PFSK-1 (cell line): ENCODE results near the gene LCN1.

Experiments
- FOXP2 ChIP-seq: optimal IDR thresholded peaks from 2 replicates; pipeline ENCODE3; 2011; ENCODE audit warnings: borderline replicate concordance, control low read depth, inconsistent platforms; ENCODE audit not compliant: insufficient read depth; ENCODE audit errors: extremely low read length, extremely low read depth
- POLR2AphosphoS5 ChIP-seq: IDR thresholded peaks from 2 replicates; pipeline ENCODE4 v1.6.1; 2012; ENCODE audit warnings: low read depth, mild to moderate bottlenecking, control low read depth, low read length, moderate library complexity
- SIN3A ChIP-seq: IDR thresholded peaks from 2 replicates; pipeline ENCODE4 v1.6.1; 2012; ENCODE audit warnings: mild to moderate bottlenecking, low read length, moderate library complexity, borderline replicate concordance; ENCODE audit not compliant: insufficient read depth
- TAF1 ChIP-seq: IDR thresholded peaks from 2 replicates; pipeline ENCODE4 v1.6.1; 2012; ENCODE audit warnings: low read length, control low read depth, borderline replicate concordance; ENCODE audit not compliant: insufficient read depth
- TF ChIP-seq, protein P1 (sequence below), 2 experiments: IDR thresholded peaks; 2 replicates each; pipeline versions ENCODE4 v1.6.1 to v1.8.0; 2011 to 2012; ENCODE audit warnings: low read depth in 2 of 2, low read length in 2 of 2, control low read depth in 1 of 2, inconsistent platforms in 1 of 2, mild to moderate bottlenecking in 1 of 2, moderate library complexity in 1 of 2; ENCODE audit not compliant: insufficient read depth in 1 of 2

The LCN1 gene

GRCh38 chr9:135476561-135477355, 44.5 kb upstream of the LCN1 start:
- TF ChIP-seq POLR2AphosphoS5 (no peak), FOXP2 (no peak), SIN3A (no peak), TAF1 (no peak)
- TF ChIP-seq, protein P1, sequence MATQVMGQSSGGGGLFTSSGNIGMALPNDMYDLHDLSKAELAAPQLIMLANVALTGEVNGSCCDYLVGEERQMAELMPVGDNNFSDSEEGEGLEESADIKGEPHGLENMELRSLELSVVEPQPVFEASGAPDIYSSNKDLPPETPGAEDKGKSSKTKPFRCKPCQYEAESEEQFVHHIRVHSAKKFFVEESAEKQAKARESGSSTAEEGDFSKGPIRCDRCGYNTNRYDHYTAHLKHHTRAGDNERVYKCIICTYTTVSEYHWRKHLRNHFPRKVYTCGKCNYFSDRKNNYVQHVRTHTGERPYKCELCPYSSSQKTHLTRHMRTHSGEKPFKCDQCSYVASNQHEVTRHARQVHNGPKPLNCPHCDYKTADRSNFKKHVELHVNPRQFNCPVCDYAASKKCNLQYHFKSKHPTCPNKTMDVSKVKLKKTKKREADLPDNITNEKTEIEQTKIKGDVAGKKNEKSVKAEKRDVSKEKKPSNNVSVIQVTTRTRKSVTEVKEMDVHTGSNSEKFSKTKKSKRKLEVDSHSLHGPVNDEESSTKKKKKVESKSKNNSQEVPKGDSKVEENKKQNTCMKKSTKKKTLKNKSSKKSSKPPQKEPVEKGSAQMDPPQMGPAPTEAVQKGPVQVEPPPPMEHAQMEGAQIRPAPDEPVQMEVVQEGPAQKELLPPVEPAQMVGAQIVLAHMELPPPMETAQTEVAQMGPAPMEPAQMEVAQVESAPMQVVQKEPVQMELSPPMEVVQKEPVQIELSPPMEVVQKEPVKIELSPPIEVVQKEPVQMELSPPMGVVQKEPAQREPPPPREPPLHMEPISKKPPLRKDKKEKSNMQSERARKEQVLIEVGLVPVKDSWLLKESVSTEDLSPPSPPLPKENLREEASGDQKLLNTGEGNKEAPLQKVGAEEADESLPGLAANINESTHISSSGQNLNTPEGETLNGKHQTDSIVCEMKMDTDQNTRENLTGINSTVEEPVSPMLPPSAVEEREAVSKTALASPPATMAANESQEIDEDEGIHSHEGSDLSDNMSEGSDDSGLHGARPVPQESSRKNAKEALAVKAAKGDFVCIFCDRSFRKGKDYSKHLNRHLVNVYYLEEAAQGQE (IDR thresholded peaks at IDR 0.05; ENCODE audit: insufficient read depth in 1 of 2, low read depth in 2 of 2, low read length in 2 of 2): no peak

DNA sequence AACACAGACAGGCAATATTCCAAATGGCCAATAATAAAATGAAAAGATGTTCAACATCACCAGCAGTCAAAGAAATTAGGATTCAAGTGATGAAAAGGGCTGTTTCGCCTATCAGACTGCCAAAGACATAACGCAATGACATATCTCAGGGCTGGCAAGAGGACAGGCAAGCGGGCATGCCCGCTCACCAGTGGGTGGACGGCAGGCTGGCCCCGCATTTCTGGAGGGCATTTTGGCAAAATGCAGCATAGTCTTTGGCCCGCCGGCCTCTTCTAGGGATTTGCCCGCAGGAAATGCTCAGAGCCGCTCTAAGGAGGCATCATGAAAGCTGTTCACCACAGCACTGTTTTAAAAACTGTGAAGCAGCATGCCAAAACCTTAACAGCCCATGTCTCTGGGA, 43.0 kb upstream of the LCN1 start:
- TF ChIP-seq, protein P1 (IDR thresholded peaks at IDR 0.05; ENCODE audit: insufficient read depth in 1 of 2, low read depth in 2 of 2, low read length in 2 of 2): no peak
- no peak for TF ChIP-seq POLR2AphosphoS5
- no peak for TF ChIP-seq FOXP2
- no peak for TF ChIP-seq SIN3A
- TF ChIP-seq TAF1: no peak

DNA sequence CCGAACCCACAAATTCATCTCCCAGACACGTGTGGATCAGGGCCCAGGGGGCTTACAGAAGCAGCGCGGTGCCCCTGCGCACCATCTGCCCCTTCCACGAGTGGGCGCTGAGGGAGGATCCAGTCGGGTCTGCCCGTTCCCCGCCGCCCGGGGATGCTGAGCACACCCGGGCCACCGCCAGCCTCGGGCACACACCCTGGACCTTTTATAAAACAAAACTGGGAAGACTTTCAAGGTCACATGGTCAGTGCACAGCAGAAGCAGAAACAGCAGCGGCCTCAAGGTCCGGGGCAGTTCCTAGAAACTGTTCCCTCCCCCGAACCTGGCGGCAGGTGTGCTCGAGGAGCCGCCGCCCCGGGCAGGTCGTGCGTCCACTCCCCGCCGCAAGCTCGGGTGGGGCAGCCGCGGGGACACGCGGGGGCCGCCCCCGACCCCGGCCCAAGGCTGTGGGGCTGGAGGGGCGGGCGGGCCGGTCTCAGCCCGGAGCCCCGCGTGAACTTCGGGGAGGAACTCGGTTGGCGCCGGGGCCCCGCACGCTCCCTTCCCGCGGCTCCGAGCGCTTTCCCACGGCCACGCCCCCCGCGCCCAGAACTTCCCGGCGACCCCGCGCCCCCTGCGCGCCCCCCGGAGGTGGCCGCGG, 42.3 kb upstream of the LCN1 start:
- TF ChIP-seq, protein P1 (IDR thresholded peaks at IDR 0.05; ENCODE audit: insufficient read depth in 1 of 2, low read depth in 2 of 2, low read length in 2 of 2): no peak
- TF ChIP-seq SIN3A (no peak), FOXP2 (no peak), TAF1 (no peak), POLR2AphosphoS5 (no peak)

DNA sequence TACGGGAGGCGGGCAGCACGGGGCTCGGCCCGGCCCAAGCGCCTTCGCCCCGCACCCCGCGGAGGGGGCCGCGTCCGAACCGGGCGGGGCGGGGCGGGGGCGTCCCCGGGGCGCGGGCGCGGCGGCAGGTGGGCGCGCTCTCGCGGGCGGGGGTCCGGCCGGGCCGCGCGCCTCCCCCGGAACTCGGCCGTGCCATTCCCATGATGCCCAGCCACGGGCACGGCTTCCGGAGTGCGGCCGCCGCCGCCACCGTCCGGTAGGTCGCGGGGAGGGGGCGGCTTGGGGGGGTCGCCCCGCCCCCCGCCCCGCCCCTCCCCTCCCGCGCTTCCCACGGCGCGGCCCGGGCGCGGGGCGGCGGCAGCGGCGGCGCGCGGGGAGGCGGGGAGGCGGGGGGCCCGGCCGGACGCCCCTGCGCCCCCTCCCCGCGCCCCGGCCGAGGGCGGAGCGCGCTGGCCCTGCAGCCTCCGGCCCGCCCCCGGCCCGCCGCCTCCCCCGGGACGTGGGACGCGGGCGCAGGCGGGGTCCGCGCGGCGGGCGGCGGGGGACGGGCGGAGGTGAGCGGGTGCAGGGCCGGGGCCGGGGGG, 41.7 kb upstream of the LCN1 start, which contains the start of gene PPP1R26:
Gene PPP1R26 (plus strand): TSS at position 314 of the 584 bp plus-strand sequence. CDS start 4,729 bp downstream, outside the sequence.
- TF ChIP-seq POLR2AphosphoS5: no peak
- no peak for TF ChIP-seq SIN3A

DNA sequence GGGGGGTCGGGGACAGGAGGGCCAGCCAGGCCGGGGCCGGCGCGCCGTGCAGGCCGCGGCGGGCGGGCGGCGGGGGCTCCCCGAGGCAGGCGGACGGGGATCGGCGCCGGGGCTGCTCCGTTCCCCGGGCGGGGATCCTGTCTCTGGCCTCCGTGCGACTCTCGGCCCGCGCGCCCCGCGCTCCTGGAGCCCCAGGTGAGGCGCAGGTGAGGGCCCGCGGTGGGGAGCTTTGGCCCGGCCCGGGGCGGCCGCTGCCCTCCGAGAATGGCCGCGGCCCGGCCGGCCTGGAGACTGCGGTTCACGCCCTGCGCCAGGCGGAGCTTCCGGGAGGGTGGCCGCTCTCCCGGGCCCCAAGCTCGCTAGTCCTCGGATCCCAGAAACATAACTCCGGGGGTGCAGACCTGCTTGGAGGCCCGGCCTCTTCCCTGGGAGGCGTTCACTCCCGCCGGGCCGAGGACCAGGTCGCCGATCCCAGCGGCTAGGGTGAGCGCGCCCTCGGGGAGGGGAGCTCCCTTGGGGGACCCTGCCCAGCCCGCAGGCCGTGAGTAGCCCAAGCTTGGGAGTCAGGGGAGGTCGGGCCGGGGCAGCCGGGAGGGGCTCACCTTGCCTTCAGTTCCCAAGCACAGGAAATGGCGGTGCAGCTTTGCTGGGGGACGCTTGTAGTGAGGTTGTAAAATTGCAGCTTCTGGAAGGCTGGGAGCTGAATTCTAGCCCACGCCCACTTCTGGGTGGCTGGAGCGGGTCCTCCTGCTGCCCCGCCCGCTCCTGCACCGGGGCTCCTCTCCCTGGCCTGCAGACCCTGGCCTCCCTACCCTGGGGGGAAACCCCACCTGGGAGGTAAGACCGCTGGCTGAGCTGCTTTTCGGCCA, 40.9 kb upstream of the LCN1 start:
- TF ChIP-seq SIN3A: no peak
- TF ChIP-seq, protein P1 (IDR thresholded peaks at IDR 0.05; ENCODE audit: insufficient read depth in 1 of 2, low read depth in 2 of 2, low read length in 2 of 2): no peak
- TF ChIP-seq FOXP2: no peak
- no peak for TF ChIP-seq TAF1
- no peak for TF ChIP-seq POLR2AphosphoS5
